ENCODE measurements around the gene DMC1. TPM values are rescaled to one million over a fixed set of nuclear protein-coding genes. Genes with fewer than 3 reads are reported as not detected.

The DMC1 gene
- total RNA-seq, 1 experiment from 2014 or later = 6.8 TPM

- H3K14ac ChIP-seq (ENCODE audit: insufficient read depth, low read length) = no peak overlapping the region
- no peak overlapping the region for H2BK20ac ChIP-seq (ENCODE audit: low read depth, low read length, poor library complexity, severe bottlenecking)
- no peak overlapping the region for H2BK5ac ChIP-seq (ENCODE audit: insufficient read length, low read length)
- no peaks in the 10 kb centered on the region for H3K23me2 ChIP-seq (ENCODE audit: insufficient read length, low read depth, low read length, poor library complexity, severe bottlenecking)
- no peak overlapping the region for H3K56ac ChIP-seq (ENCODE audit: insufficient read length, low read depth, low read length)
- H3K27ac Mint-ChIP-seq = peak overlapping the region in 1 of 3 experiments; percentile 61; a peak in 2 of 7 replicates
- H4K5ac ChIP-seq (ENCODE audit: insufficient read length, low read depth, low read length) = no peak overlapping the region
- H3K9me3 Mint-ChIP-seq = peaks cover 6 to 10% of the 10 kb centered on the region in 2 experiments; a peak in 4 of 5 replicates
- H3K9me3 ChIP-seq (ENCODE audit: control insufficient read depth, low read depth, low read length) = peaks cover 8% of the 10 kb centered on the region
- H3K4me1 ChIP-seq (ENCODE audit: insufficient read depth, low read length) = 0 out of 2 replicates have a peak, but pooled peaks cover 2% of the 10 kb centered on the region
- no peak overlapping the region for H2AK5ac ChIP-seq (ENCODE audit: insufficient read length, low read length)
- H3K36me3 Mint-ChIP-seq (ENCODE audit: insufficient read depth in 1 of 3, low read depth in 3 of 3) = peaks cover 31 to 52% (median 47%) of the 10 kb centered on the region in 3 experiments; a peak in 6 of 7 replicates
- H3K79me1 ChIP-seq (ENCODE audit: insufficient read depth, low read depth, low read length, poor library complexity, severe bottlenecking) = no peaks in the 10 kb centered on the region
- no peak overlapping the region for H2BK15ac ChIP-seq (ENCODE audit: low read depth, low read length)
- H4K8ac ChIP-seq (replicated peaks; ENCODE audit: insufficient read length, low read depth, low read length) = no peak overlapping the region
- DNase-seq = no peak
- no peak overlapping the region for H2AFZ ChIP-seq (ENCODE audit: low read length)
- no CpG with 5 or more reads among the region's 2 CpGs for WGBS (ENCODE audit: extremely low coverage, insufficient read length, low lambda C conversion rate)
- no peak overlapping the region for H3K4me2 ChIP-seq (ENCODE audit: insufficient read depth, insufficient read length, low read length)
- no peaks in the 10 kb centered on the region; the same call in 1 of the 2 replicates for H3K27me3 ChIP-seq (ENCODE audit: insufficient read depth, low read length)
- no peak overlapping the region for H3K9ac ChIP-seq (ENCODE audit: extremely low read depth, insufficient read length, low read length)
- no peak overlapping the region for H2BK120ac ChIP-seq (ENCODE audit: low read depth, low read length, poor library complexity, severe bottlenecking)
- H3K79me2 ChIP-seq (ENCODE audit: insufficient read depth, low read length) = no peaks in the 10 kb centered on the region
- no peak overlapping the region for H3K23ac ChIP-seq (ENCODE audit: insufficient read length, low read depth, low read length)
- H3K18ac ChIP-seq (ENCODE audit: insufficient read length, low read depth, low read length) = no peak overlapping the region
- no peak overlapping the region for H2BK12ac ChIP-seq (ENCODE audit: insufficient read length, low read depth, low read length)
- H3K4me1 Mint-ChIP-seq = peaks cover 8 to 14% of the 10 kb centered on the region in 2 experiments
- TF ChIP-seq CTCF (conservative IDR thresholded peaks at IDR 0.05) = no peak
- no peaks in the 10 kb centered on the region for H4K20me1 ChIP-seq (ENCODE audit: control insufficient read depth, insufficient read depth, insufficient read length)
- no peak overlapping the region for H3K4ac ChIP-seq (ENCODE audit: low read depth, low read length)
- H3K27ac ChIP-seq (ENCODE audit: insufficient read length, low read depth, low read length) = no peak overlapping the region
- no peak overlapping the region for H3K4me3 Mint-ChIP-seq
- peaks cover 2% of the 10 kb centered on the region; the same call in 1 of the 2 replicates for H3K27me3 Mint-ChIP-seq (ENCODE audit: low read depth)
- H3T11ph ChIP-seq (ENCODE audit: low read length) = no peak overlapping the region
- H4K91ac ChIP-seq (ENCODE audit: insufficient read length, low read depth, low read length) = no peak overlapping the region
Measured at GRCh38 chr22:38618682-38619081, 48.7 kb upstream of the DMC1 start.
